HepG2 (cell line): Measurements from ENCODE around the gene FHL3. TPM values are rescaled to one million over a fixed set of nuclear protein-coding genes. Genes with fewer than 3 reads are reported as not detected.

ENCODE experiments used
- CBX2 ChIP-seq, 2 experiments: fragments of 200-600 bp in 1 of 2; sonication (generic); formaldehyde crosslinking in 1 of 2; IDR thresholded peaks; 2 replicates each; pipeline versions ENCODE4 v1.7.0 to v1.8.1; 2018 to 2022; ENCODE audit warnings: low read depth in 2 of 2, low read length in 1 of 2, mild to moderate bottlenecking in 1 of 2, missing genetic modification reagents in 1 of 2
- ESRRA ChIP-seq: sonication (generic); formaldehyde crosslinking; IDR thresholded peaks from 2 replicates; pipeline ENCODE4 v1.5.1; 2020; ENCODE audit warnings: mild to moderate bottlenecking, low read depth, missing genetic modification reagents
- ETV5 ChIP-seq: IDR thresholded peaks from 2 replicates; pipeline ENCODE4 v1.6.1; 2018; ENCODE audit warnings: missing biosample characterization, missing genetic modification reagents, inconsistent platforms, borderline replicate concordance
- GABPB1 ChIP-seq: IDR thresholded peaks from 2 replicates; pipeline ENCODE4 v1.6.1; 2016; ENCODE audit warnings: mild to moderate bottlenecking, missing genetic modification reagents, moderate library complexity, missing compliant biosample characterization
- HMG20B ChIP-seq: conservative IDR thresholded peaks from 2 replicates; pipeline ENCODE4 v1.6.1; 2016; ENCODE audit warnings: missing genetic modification reagents, missing compliant biosample characterization
- HOXA3 ChIP-seq: sonication (generic); formaldehyde crosslinking; IDR thresholded peaks from 2 replicates; pipeline ENCODE4 v1.5.0; 2020; ENCODE audit warnings: missing genetic modification reagents
- HOXA5 ChIP-seq: sonication (generic); formaldehyde crosslinking; IDR thresholded peaks from 2 replicates; pipeline ENCODE4 v1.4.0; 2020; ENCODE audit warnings: missing genetic modification reagents
- KDM1A ChIP-seq: IDR thresholded peaks from 2 replicates; pipeline ENCODE4 v1.6.1; 2016; ENCODE audit warnings: missing compliant biosample characterization
- NFKB2 ChIP-seq: sonication (generic); formaldehyde crosslinking; IDR thresholded peaks from 2 replicates; pipeline ENCODE4 v1.4.0; 2020; ENCODE audit warnings: missing genetic modification reagents, borderline replicate concordance
- NKX3-1 ChIP-seq: sonication (generic); formaldehyde crosslinking; IDR thresholded peaks from 2 replicates; pipeline ENCODE4 v1.5.0; 2020; ENCODE audit warnings: missing genetic modification reagents
- PAF1 ChIP-seq: IDR thresholded peaks from 2 replicates; pipeline ENCODE4 v1.6.1; 2016; ENCODE audit warnings: missing genetic modification reagents, missing compliant biosample characterization
- SALL1 ChIP-seq: sonication (generic); formaldehyde crosslinking; IDR thresholded peaks from 2 replicates; pipeline ENCODE4 v1.8.0; 2022; ENCODE audit warnings: mild to moderate bottlenecking, missing genetic modification reagents
- TCF12 ChIP-seq, 2 experiments: fragments of 450-650 bp in 1 of 2; sonication (generic) in 1 of 2; formaldehyde crosslinking in 1 of 2; IDR thresholded peaks; 2 replicates each; pipeline versions ENCODE4 v1.6.1 to v1.8.0; 2017 to 2022; ENCODE audit warnings: antibody characterized with exemption in 1 of 2, mild to moderate bottlenecking in 1 of 2, missing genetic modification reagents in 1 of 2, moderate library complexity in 1 of 2
- TMF1 ChIP-seq: sonication (generic); formaldehyde crosslinking; IDR thresholded peaks from 2 replicates; pipeline ENCODE4 v1.8.1; 2022; ENCODE audit warnings: low read depth, missing genetic modification reagents
- ZBTB44 ChIP-seq: sonication (generic); formaldehyde crosslinking; IDR thresholded peaks from 2 replicates; pipeline ENCODE4 v1.4.0; 2020; ENCODE audit warnings: missing genetic modification reagents
- ZFP37 ChIP-seq: sonication (generic); formaldehyde crosslinking; IDR thresholded peaks from 2 replicates; pipeline ENCODE4 v1.4.0; 2020; ENCODE audit warnings: missing genetic modification reagents, borderline replicate concordance
- ZFP90 ChIP-seq: sonication (generic); formaldehyde crosslinking; IDR thresholded peaks from 2 replicates; pipeline ENCODE4 v1.8.0; 2022; ENCODE audit warnings: missing genetic modification reagents, mild to moderate bottlenecking, inconsistent platforms, borderline replicate concordance
- ZFY ChIP-seq: sonication (generic); formaldehyde crosslinking; IDR thresholded peaks from 2 replicates; pipeline ENCODE4 v1.4.0; 2020; ENCODE audit warnings: missing genetic modification reagents
- ZNF10 ChIP-seq: sonication (generic); formaldehyde crosslinking; IDR thresholded peaks from 2 replicates; pipeline ENCODE4 v1.4.0; 2020; ENCODE audit warnings: mild to moderate bottlenecking, low read depth, missing genetic modification reagents, borderline replicate concordance
- ZNF138 ChIP-seq: sonication (generic); formaldehyde crosslinking; IDR thresholded peaks from 2 replicates; pipeline ENCODE4 v1.5.0; 2020; ENCODE audit warnings: mild to moderate bottlenecking, low read depth, missing genetic modification reagents
- ZNF232 ChIP-seq: sonication (generic); formaldehyde crosslinking; IDR thresholded peaks from 2 replicates; pipeline ENCODE4 v1.4.0; 2020; ENCODE audit warnings: missing genetic modification reagents, borderline replicate concordance
- ZNF362 ChIP-seq: sonication (generic); formaldehyde crosslinking; IDR thresholded peaks from 2 replicates; pipeline ENCODE4 v1.4.0; 2020; ENCODE audit warnings: missing genetic modification reagents, mild to moderate bottlenecking, borderline replicate concordance
- ZNF605 ChIP-seq: sonication (generic); formaldehyde crosslinking; IDR thresholded peaks from 2 replicates; pipeline ENCODE4 v1.8.0; 2022; ENCODE audit warnings: mild to moderate bottlenecking, missing genetic modification reagents
- polyA plus RNA-seq, 8 experiments: library from polyadenylated mRNA; depleted of rRNA in 3 of 8; stranded (reverse) in 7 of 8; unstranded in 1 of 8; fragments of >200 nt; fragmentation: Illumina TruSeq in 4 of 8; extraction: Trizol in 4 of 8; gene quantifications; 2 replicates each; pipeline versions ENCODE4 v1.2.1 to v1.2.3, GENCODE V29; 2011 to 2016; ENCODE audit warnings: low read depth in 4 of 8, missing spikeins in 1 of 8, mixed read lengths in 1 of 8; ENCODE audit not compliant: insufficient read depth in 1 of 8
- total RNA-seq, 5 experiments: library from RNA; depleted of rRNA; stranded (reverse); fragments of >200 nt; fragmentation: Illumina TruSeq; extraction: Trizol; gene quantifications; 2 replicates each; pipeline ENCODE4 v1.2.3, GENCODE V29; 2016; ENCODE audit warnings: low read depth in 1 of 5
- TF ChIP-seq, protein P1 (sequence below), 2 experiments: sonication (generic) in 1 of 2; formaldehyde crosslinking in 1 of 2; IDR thresholded peaks; 2 replicates each; pipeline versions ENCODE4 v1.4.0 to v1.6.1; 2016 to 2020; ENCODE audit warnings: borderline replicate concordance in 1 of 2, low read depth in 1 of 2, mild to moderate bottlenecking in 1 of 2, missing genetic modification reagents in 1 of 2

Gene FHL3
- total and polyA plus RNA-seq, 2 of the 13 experiments (the other 11 are each of a cell fraction or from before 2014, with no cell fraction given), result 2.8 to 6.6 TPM

DNA sequence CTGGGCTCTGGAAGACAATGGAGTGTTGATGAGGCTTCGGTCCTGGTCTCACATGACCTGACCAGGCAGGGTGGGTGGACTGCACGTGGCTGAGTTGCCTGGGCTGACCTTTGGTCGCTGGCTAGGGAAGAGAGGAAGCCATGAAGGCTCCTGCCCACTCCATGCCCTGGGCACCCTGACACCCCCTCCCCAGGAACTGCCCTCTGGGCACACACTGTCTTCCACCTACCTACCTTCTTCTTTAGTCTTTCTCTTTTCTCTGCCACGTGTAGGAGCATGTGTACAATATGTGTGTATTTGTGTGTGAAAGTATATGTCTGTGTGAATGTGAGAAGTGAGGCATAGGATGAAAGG, 26.2 kb upstream of the FHL3 start (continued):
- TF ChIP-seq ZBTB44 (CRISPR knock-in tag) (no peak), TCF12 (IDR thresholded peaks at IDR 0.05) (no peak), TCF12 (CRISPR knock-in tag; IDR thresholded peaks at IDR 0.05) (no peak), KDM1A (CRISPR knock-in tag) (0 out of 2 replicates have a peak, but pooled peaks have one; percentile 18), CBX2 (IDR thresholded peaks at IDR 0.05; ENCODE audit: low read depth, low read length) (no peak), CBX2 (CRISPR knock-in tag; IDR thresholded peaks at IDR 0.05; ENCODE audit: low read depth) (0 out of 2 replicates have a peak, but pooled peaks have one; percentile 39), ESRRA (no peak), ETV5 (CRISPR knock-in tag) (no peak), ZNF10 (CRISPR knock-in tag) (no peak), ZNF138 (CRISPR knock-in tag) (0 out of 2 replicates have a peak, but pooled peaks have one; percentile 35), TMF1 (CRISPR knock-in tag) (no peak), ZFP90 (CRISPR knock-in tag) (0 out of 2 replicates have a peak, but pooled peaks have one; percentile 37), ZFY (CRISPR knock-in tag) (peak; percentile 46; the same call in 1 of the 2 replicates), HOXA3 (CRISPR knock-in tag) (peak; percentile 77), NKX3-1 (0 out of 2 replicates have a peak, but pooled peaks have one; percentile 37), SALL1 (CRISPR knock-in tag) (peak; percentile 76), HMG20B (CRISPR knock-in tag) (peak; percentile 42; the same call in 1 of the 2 replicates), ZFP37 (CRISPR knock-in tag) (peak; percentile 30; the same call in 1 of the 2 replicates), ZNF605 (CRISPR knock-in tag) (no peak), ZNF232 (CRISPR knock-in tag) (0 out of 2 replicates have a peak, but pooled peaks have one; percentile 48), HOXA5 (CRISPR knock-in tag) (no peak), NFKB2 (CRISPR knock-in tag) (peak; percentile 85; the same call in 1 of the 2 replicates), GABPB1 (CRISPR knock-in tag) (peak; percentile 39), PAF1 (CRISPR knock-in tag) (no peak), ZNF362 (CRISPR knock-in tag) (no peak)
- TF ChIP-seq, protein P1, sequence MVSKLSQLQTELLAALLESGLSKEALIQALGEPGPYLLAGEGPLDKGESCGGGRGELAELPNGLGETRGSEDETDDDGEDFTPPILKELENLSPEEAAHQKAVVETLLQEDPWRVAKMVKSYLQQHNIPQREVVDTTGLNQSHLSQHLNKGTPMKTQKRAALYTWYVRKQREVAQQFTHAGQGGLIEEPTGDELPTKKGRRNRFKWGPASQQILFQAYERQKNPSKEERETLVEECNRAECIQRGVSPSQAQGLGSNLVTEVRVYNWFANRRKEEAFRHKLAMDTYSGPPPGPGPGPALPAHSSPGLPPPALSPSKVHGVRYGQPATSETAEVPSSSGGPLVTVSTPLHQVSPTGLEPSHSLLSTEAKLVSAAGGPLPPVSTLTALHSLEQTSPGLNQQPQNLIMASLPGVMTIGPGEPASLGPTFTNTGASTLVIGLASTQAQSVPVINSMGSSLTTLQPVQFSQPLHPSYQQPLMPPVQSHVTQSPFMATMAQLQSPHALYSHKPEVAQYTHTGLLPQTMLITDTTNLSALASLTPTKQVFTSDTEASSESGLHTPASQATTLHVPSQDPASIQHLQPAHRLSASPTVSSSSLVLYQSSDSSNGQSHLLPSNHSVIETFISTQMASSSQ (IDR thresholded peaks at IDR 0.05; ENCODE audit: low read depth), result no peak
- TF ChIP-seq, protein P1 (CRISPR knock-in tag; IDR thresholded peaks at IDR 0.05; ENCODE audit: borderline replicate concordance), result no peak
